OCI-LY7 (cell line): ENCODE measurements around the gene FBN2.

Experiments used
- CTCF ChIP-seq: fragments of 200-600 bp; sonication (generic); conservative IDR thresholded peaks from 2 replicates; pipeline ENCODE4 v1.5.1; 2014; ENCODE audit warnings: mild to moderate bottlenecking, antibody characterized with exemption, low read length, moderate library complexity, mixed read lengths
- EZH2phosphoT487 ChIP-seq: fragments of 200-600 bp; sonication (generic); IDR thresholded peaks from 2 replicates; pipeline ENCODE4 v1.6.1; 2018; ENCODE audit warnings: low read depth, borderline replicate concordance, mild to moderate bottlenecking, mixed run types, antibody characterized with exemption, low read length, moderate library complexity, mixed read lengths

DNA sequence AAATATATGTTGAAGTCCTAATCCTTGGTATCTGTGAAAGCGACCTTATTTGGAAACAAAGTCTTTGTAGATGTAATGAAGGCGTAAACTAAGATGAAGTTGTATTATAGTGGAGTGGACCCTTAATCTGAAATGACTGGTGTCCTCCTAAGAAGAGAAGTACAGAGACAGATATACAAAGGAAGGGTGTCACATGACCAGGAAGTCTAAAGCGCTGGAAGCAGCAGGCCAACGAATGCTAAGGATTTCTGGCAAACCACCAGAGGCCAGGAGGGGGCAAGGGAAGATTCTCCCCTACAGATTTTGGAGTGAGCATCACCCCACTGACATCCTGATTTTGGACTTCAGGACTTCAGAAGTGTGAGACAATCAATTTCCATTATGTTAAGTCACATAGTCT lies 292.1 kb downstream of the FBN2 start:
- TF ChIP-seq CTCF (no peak), EZH2phosphoT487 (no peak)
